ENCODE results near the gene MS4A6E.
"Not testable (repeated sequence)": the region's sequence is repeated elsewhere in the genome, so short reads cannot be mapped to it uniquely, and the experiment has no call there.

The MS4A6E gene

GRCh38 chr11:60301178-60301577, 25.9 kb upstream of the MS4A6E start:
- TF ChIP-seq CTCF (IDR thresholded peaks at IDR 0.05; ENCODE audit: low read depth, low read length, missing control alignments) = no peak
- H3K4me3 ChIP-seq (replicated peaks; ENCODE audit: low read depth, low read length) = no peak overlapping the region
- DNase-seq (ENCODE audit: extremely low read depth, low read depth) = no peak

DNA sequence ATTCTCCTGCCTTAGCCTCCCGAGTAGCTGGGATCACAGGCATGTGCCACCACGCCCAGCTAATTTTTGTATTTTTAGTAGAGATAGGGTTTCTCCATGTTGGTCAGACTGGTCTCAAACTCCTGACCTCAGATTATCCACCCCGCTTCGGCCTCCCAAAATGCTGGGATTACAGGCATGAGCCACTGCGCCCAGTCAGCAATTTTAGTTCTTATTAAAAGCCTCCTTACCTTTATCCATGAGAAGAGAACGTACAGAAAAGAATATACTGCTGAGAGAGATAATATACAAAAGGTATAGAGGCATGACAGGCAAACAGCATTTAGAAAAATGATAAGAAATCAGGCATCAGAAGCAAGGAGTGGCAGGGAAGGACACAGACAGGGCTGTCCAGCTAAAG, 25.2 kb upstream of the MS4A6E start:
- DNase-seq (ENCODE audit: extremely low read depth, low read depth); H3K4me3 ChIP-seq (replicated peaks; ENCODE audit: low read depth, low read length): not testable (repeated sequence)

DNA sequence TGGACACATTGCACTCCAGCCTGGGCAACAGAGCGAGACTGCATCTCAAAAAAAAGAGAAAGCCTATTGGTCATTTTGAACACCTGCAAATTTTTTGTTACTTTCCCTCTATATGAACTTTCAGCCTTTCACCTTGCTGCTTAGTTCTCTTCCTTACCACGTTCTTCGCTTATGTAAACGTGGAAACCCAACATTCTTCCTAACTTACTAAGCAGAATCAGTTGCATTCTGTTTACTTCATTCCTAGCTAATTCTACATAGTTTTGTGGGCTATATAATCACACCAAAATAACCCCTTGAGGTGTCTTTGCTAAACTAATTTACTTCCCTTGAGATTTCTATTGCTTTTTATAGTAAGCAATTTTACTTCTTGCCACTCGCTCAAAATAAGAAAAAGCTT, 23.4 kb upstream of the MS4A6E start:
- H3K4me3 ChIP-seq (replicated peaks; ENCODE audit: low read depth, low read length) = no peak overlapping the region
- no peak for TF ChIP-seq CTCF (IDR thresholded peaks at IDR 0.05; ENCODE audit: low read depth, low read length, missing control alignments)
- DNase-seq (ENCODE audit: extremely low read depth, low read depth) = no peak

- H3K4me3 ChIP-seq (replicated peaks; ENCODE audit: low read depth, low read length) = no peak overlapping the region
- TF ChIP-seq CTCF (IDR thresholded peaks at IDR 0.05; ENCODE audit: low read depth, low read length, missing control alignments) = no peak
- no peak for DNase-seq (ENCODE audit: extremely low read depth, low read depth)
Measured at GRCh38 chr11:60305906-60306619, 21.0 kb upstream of the MS4A6E start.

DNA sequence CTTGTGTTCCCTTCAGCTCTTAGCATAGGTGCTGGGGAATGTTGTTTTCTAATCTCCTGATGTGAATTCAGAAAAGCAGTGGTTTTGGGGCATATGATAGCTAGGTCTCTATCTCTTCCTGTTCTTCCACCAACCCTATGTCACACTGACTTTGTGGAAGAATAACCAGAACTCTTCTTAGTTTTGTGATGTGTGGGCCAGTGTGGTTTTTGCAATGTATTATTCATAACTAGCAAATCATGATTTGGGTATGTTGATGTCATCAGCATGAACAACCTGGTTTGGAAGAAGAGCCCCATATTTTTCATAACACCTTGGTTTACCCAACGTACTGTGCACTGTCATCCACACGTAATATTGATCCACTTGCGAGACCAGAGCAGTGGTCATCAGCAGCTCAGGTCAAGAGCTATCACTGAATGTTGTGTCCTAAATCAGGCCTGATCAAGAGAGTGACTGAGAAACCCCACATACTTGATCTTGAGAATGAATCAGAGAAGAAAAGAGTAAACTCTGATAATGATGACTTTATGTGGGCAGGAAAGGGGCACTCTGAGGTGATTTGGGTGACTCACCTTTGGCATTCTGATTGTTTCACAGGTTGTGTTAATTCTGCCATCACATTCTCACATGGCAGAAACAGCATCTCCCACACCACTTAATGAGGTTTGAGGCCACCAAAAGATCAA, 19.4 kb upstream of the MS4A6E start:
- no peak overlapping the region for H3K4me3 ChIP-seq (replicated peaks; ENCODE audit: low read depth, low read length)
- DNase-seq (ENCODE audit: extremely low read depth, low read depth) = no peak
- no peak for TF ChIP-seq CTCF (IDR thresholded peaks at IDR 0.05; ENCODE audit: low read depth, low read length, missing control alignments)

DNA sequence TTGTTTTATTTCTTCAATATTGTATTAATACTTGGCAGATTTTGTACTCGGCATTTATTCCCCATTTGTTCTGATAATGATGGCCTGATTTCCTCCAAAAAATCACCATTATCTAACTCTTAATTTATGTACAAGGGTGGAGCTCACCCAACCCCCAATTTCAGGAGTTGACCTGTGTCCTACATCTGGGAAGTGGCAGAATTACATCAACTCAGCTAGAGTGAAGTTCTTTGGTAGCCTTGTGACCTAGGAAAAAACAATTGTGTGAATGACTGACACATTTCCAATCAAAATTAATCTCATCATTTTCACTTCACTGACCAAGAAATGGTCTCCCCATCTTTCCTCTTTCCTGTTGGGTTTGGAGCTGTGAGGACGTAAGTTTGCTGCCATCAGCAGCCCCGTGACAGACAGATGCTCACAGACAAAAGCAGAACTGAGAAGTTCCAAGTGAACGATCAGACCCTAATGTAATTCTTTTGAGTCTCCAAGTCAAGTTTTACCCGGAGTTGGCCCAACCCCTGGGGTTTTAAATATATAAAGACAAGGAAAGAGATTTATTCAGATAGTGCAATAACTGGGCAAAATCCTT, 16.6 kb upstream of the MS4A6E start:
- no peak for TF ChIP-seq CTCF (IDR thresholded peaks at IDR 0.05; ENCODE audit: low read depth, low read length, missing control alignments)
- H3K4me3 ChIP-seq (replicated peaks; ENCODE audit: low read depth, low read length) = no peak overlapping the region
- no peak for DNase-seq (ENCODE audit: extremely low read depth, low read depth)

GRCh38 chr11:60314635-60315321, 12.3 kb upstream of the MS4A6E start:
- no peak for DNase-seq (ENCODE audit: extremely low read depth, low read depth)
- H3K4me3 ChIP-seq (replicated peaks; ENCODE audit: low read depth, low read length) = no peak overlapping the region
- TF ChIP-seq CTCF (IDR thresholded peaks at IDR 0.05; ENCODE audit: low read depth, low read length, missing control alignments) = no peak

Data from HFF-Myc (cell line).